SK-N-SH (cell line): Measurements from ENCODE around the gene KRTCAP3. TPM values are rescaled to one million over a fixed set of nuclear protein-coding genes. Genes with fewer than 3 reads are reported as not detected.

Source experiments
- CTCF ChIA-PET: fragments of 300-600, 350-600 bp; formaldehyde crosslinking; extraction: SDS; loops from one replicate; lab custom pipeline; 2021; lab: Yijun Ruan, JAX
- POLR2A ChIA-PET: fragments of 350-600 bp; sonication (Branson Sonifier 250); formaldehyde crosslinking; extraction: SDS; loops from one replicate; lab custom pipeline; 2020; ENCODE audit warnings: antibody characterized with exemption, inconsistent platforms; lab: Yijun Ruan, JAX
- DNase-seq: peaks from one replicate; pipeline ENCODE4 v3.0.0; 2012
- H2AFZ ChIP-seq: fragments of 200-600 bp; sonication (generic); 2 replicates; pipeline ENCODE4 v1.8.1; 2016; ENCODE audit warnings: antibody characterized with exemption, mild to moderate bottlenecking, low read depth
- H3F3A ChIP-seq: fragments of 200-600 bp; sonication (generic); replicated peaks from 2 replicates; pipeline ENCODE3; 2016; ENCODE audit warnings: antibody characterized with exemption, mild to moderate bottlenecking; ENCODE audit not compliant: insufficient read depth
- H3K27ac ChIP-seq, 2 experiments: fragments of 200-500 bp in 1 of 2; fragments of 200-600 bp in 1 of 2; sonication (Bioruptor generic) in 1 of 2; sonication (generic), shearing (Covaris generic) in 1 of 2; 2 replicates each; pipeline versions ENCODE4 v1.5.1 to v1.6.1; 2014 to 2016; ENCODE audit warnings: low read depth in 2 of 2, inconsistent platforms in 1 of 2, low read length in 1 of 2, mild to moderate bottlenecking in 1 of 2, mixed read lengths in 1 of 2
- H3K27me3 ChIP-seq: fragments of 200-600 bp; sonication (generic), shearing (Covaris generic); 2 replicates; pipeline ENCODE4 v1.6.1; 2016; ENCODE audit warnings: mixed run types; ENCODE audit not compliant: insufficient read depth
- H3K36me3 ChIP-seq, 2 experiments: fragments of 200-500 bp in 1 of 2; fragments of 200-600 bp in 1 of 2; sonication (Bioruptor generic) in 1 of 2; sonication (generic) in 1 of 2; replicated peaks in 1 of 2; 2 replicates each; pipeline versions ENCODE3 to v1.5.1; 2014 to 2016; ENCODE audit warnings: low read length in 1 of 2, mild to moderate bottlenecking in 1 of 2; ENCODE audit not compliant: insufficient read depth in 2 of 2, control insufficient read depth in 1 of 2
- H3K4me1 ChIP-seq, 2 experiments: fragments of 200-500 bp in 1 of 2; fragments of 200-600 bp in 1 of 2; sonication (Bioruptor generic) in 1 of 2; sonication (generic), shearing (Covaris generic) in 1 of 2; 2 replicates each; pipeline versions ENCODE4 v1.5.1 to v1.6.1; 2014 to 2016; ENCODE audit warnings: low read depth in 1 of 2, low read length in 1 of 2, mixed run types in 1 of 2; ENCODE audit not compliant: insufficient read depth in 2 of 2, control insufficient read depth in 1 of 2
- H3K4me2 ChIP-seq: fragments of 200-600 bp; sonication (generic), shearing (Covaris generic); 2 replicates; pipeline ENCODE4 v1.6.1; 2017; ENCODE audit warnings: mixed run types
- H3K4me3 ChIP-seq, 2 experiments: fragments of 200-500 bp in 1 of 2; fragments of 200-600 bp in 1 of 2; sonication (Bioruptor generic) in 1 of 2; sonication (generic), shearing (Covaris generic) in 1 of 2; 2 replicates each; pipeline versions ENCODE4 v1.5.1 to v1.8.1; 2014 to 2016; ENCODE audit warnings: low read depth in 2 of 2, inconsistent platforms in 1 of 2, low read length in 1 of 2, mild to moderate bottlenecking in 1 of 2, mixed read lengths in 1 of 2, moderate library complexity in 1 of 2
- H3K79me2 ChIP-seq: fragments of 200-600 bp; sonication (generic); 2 replicates; pipeline ENCODE4 v1.8.1; 2017; ENCODE audit warnings: mild to moderate bottlenecking; ENCODE audit not compliant: insufficient read depth
- H3K9ac ChIP-seq: fragments of 200-600 bp; sonication (generic); 2 replicates; pipeline ENCODE4 v1.6.1; 2017; ENCODE audit warnings: mixed run types
- H3K9me2 ChIP-seq: fragments of 200-600 bp; sonication (generic); 2 replicates; pipeline ENCODE4 v1.6.1; 2017; ENCODE audit warnings: mixed run types
- H3K9me3 ChIP-seq: fragments of 200-600 bp; sonication (generic); 2 replicates; pipeline ENCODE4 v1.6.1; 2017; ENCODE audit warnings: mixed run types, mild to moderate bottlenecking, moderate library complexity
- H4K20me1 ChIP-seq: fragments of 200-600 bp; sonication (generic); 2 replicates; pipeline ENCODE4 v1.6.1; 2017; ENCODE audit warnings: mild to moderate bottlenecking, mixed run types; ENCODE audit not compliant: insufficient read depth
- CHD2 ChIP-seq: fragments of 150-350 bp; IDR thresholded peaks from 2 replicates; pipeline ENCODE4 v1.6.1; 2018; ENCODE audit warnings: low read length; ENCODE audit not compliant: partially characterized antibody
- CTCF ChIP-seq: fragments of 200-600 bp; sonication (generic); IDR thresholded peaks from 2 replicates; pipeline ENCODE4 v1.6.1; 2017; ENCODE audit warnings: antibody characterized with exemption, mild to moderate bottlenecking, moderate library complexity
- ELF1 ChIP-seq: IDR thresholded peaks from 2 replicates; pipeline ENCODE4 v1.4.0; 2012
- EP300 ChIP-seq, 2 experiments: IDR thresholded peaks; 2 replicates each; pipeline versions ENCODE4 v1.4.0 to v1.6.1; 2012; ENCODE audit warnings: borderline replicate concordance in 1 of 2, low read depth in 1 of 2, low read length in 1 of 2
- EZH2phosphoT487 ChIP-seq: fragments of 200-600 bp; sonication (generic); IDR thresholded peaks from 2 replicates; pipeline ENCODE4 v1.6.1; 2017; ENCODE audit warnings: low read depth, mixed run types, mild to moderate bottlenecking, antibody characterized with exemption, moderate library complexity, borderline replicate concordance
- FOSL2 ChIP-seq: IDR thresholded peaks from 2 replicates; pipeline ENCODE4 v1.4.0; 2012; ENCODE audit warnings: low read depth, mild to moderate bottlenecking, moderate library complexity, borderline replicate concordance
- FOXJ3 ChIP-seq: sonication (generic); formaldehyde crosslinking; IDR thresholded peaks from 2 replicates; pipeline ENCODE4 v1.5.1; 2020; ENCODE audit warnings: mild to moderate bottlenecking, missing genetic modification reagents
- IRF3 ChIP-seq: fragments of 150-350 bp; IDR thresholded peaks from 2 replicates; pipeline ENCODE4 v1.6.1; 2016; ENCODE audit warnings: mild to moderate bottlenecking, low read depth, low read length
- NFIC ChIP-seq: IDR thresholded peaks from 2 replicates; pipeline ENCODE4 v1.4.0; 2012; ENCODE audit warnings: borderline replicate concordance
- NRF1 ChIP-seq: IDR thresholded peaks from 2 replicates; pipeline ENCODE4 v1.6.1; 2012; ENCODE audit warnings: low read depth, mild to moderate bottlenecking, low read length
- POLR2AphosphoS5 ChIP-seq: IDR thresholded peaks from 2 replicates; pipeline ENCODE4 v1.6.1; 2012; ENCODE audit warnings: low read depth, low read length
- RCOR1 ChIP-seq: fragments of 150-350 bp; IDR thresholded peaks from 2 replicates; pipeline ENCODE4 v1.6.1; 2017; ENCODE audit warnings: antibody characterized with exemption, low read length
- REST ChIP-seq: IDR thresholded peaks from 2 replicates; pipeline ENCODE4 v1.6.1; 2012; ENCODE audit warnings: mild to moderate bottlenecking, low read depth, low read length, moderate library complexity
- RFX5 ChIP-seq: IDR thresholded peaks from 2 replicates; pipeline ENCODE4 v1.6.1; 2012; ENCODE audit warnings: mild to moderate bottlenecking, improper control_type of control experiment, low read length
- RXRA ChIP-seq: IDR thresholded peaks from 2 replicates; pipeline ENCODE4 v1.4.0; 2012; ENCODE audit warnings: low read depth, mild to moderate bottlenecking, borderline replicate concordance
- TAF1 ChIP-seq: IDR thresholded peaks from 2 replicates; pipeline ENCODE4 v1.6.1; 2012; ENCODE audit warnings: low read depth, mild to moderate bottlenecking, low read length, moderate library complexity, borderline replicate concordance
- TEAD4 ChIP-seq: IDR thresholded peaks from 2 replicates; pipeline ENCODE4 v1.4.0; 2012; ENCODE audit warnings: mild to moderate bottlenecking, borderline replicate concordance; ENCODE audit not compliant: insufficient read depth
- USF1 ChIP-seq: IDR thresholded peaks from 2 replicates; pipeline ENCODE4 v1.4.0; 2012; ENCODE audit warnings: low read depth, borderline replicate concordance
- USF2 ChIP-seq: fragments of 150-350 bp; IDR thresholded peaks from 2 replicates; pipeline ENCODE4 v1.6.1; 2017; ENCODE audit warnings: antibody characterized with exemption, low read length, low read depth, borderline replicate concordance
- YY1 ChIP-seq: IDR thresholded peaks from 2 replicates; pipeline ENCODE4 v1.4.0; 2012; ENCODE audit warnings: low read depth, mild to moderate bottlenecking
- WGBS: methylation state at CpG from one replicate; pipeline ENCODE4 v1.1.6; 2017; ENCODE audit warnings: low lambda C conversion rate; 5-methylcytosine and 5-hydroxymethylcytosine counted together
- polyA plus RNA-seq, 3 experiments: library from polyadenylated mRNA; depleted of rRNA; stranded (reverse); fragments of >200 nt; gene quantifications; 2 replicates each; pipeline ENCODE4 v1.2.3, GENCODE V29; 2012

KRTCAP3 gene
- polyA plus RNA-seq, 1 of the 3 experiments (the other 2 are of a cell fraction) = 4.1 TPM

- peak; percentile 4 to 37; a peak in 2 of 4 replicates for TF ChIP-seq EP300 (IDR thresholded peaks at IDR 0.05; ENCODE audit: borderline replicate concordance in 1 of 2, low read depth in 1 of 2, low read length in 1 of 2)
These were observed 13.8 kb upstream of the KRTCAP3 start, which contains the start of gene NRBP1 (continued) for GRCh38 chr2:27428213-27428977.

- H3K79me2 ChIP-seq = peaks cover 51% of the 10 kb centered on the region
- H3K4me2 ChIP-seq = peak overlapping the region; percentile 84
- peaks cover 46% of the 10 kb centered on the region for H4K20me1 ChIP-seq
- H3K9me3 ChIP-seq = no peaks in the 10 kb centered on the region
- CTCF ChIA-PET = interaction anchor here (0.8 to 7.0 kb wide), 9 partner anchors 11 to 254 kb away, joined by 3 to 94 read pairs (median 7); partner anchors contain the start of gene PPM1G
- H3K36me3 ChIP-seq = peaks cover 10 to 17% of the 10 kb centered on the region in 2 experiments
- peaks cover 17% of the 10 kb centered on the region for H3F3A ChIP-seq
- peak overlapping the region; percentile 77; the same call in 1 of the 2 replicates for H2AFZ ChIP-seq
- peak overlapping the region; percentile 92 to 93 for H3K27ac ChIP-seq
- H3K27me3 ChIP-seq = no peaks in the 10 kb centered on the region
- H3K9ac ChIP-seq = peak overlapping the region; percentile 98
- POLR2A ChIA-PET = interaction anchor here (0.6 to 4.3 kb wide), 18 partner anchors 15 to 235 kb away, joined by 3 to 66 read pairs (median 5); partner anchors contain the start of genes CCDC121, EIF2B4, GPN1 and GTF3C2
- H3K4me1 ChIP-seq = peaks cover 6 to 10% of the 10 kb centered on the region in 2 experiments; a peak in 3 of 4 replicates
- WGBS = 0% methylated on average over 10 of the region's 51 CpGs
- peak overlapping the region; percentile 74 to 92 for H3K4me3 ChIP-seq
- DNase-seq = peak; percentile 98
- no peaks in the 10 kb centered on the region for H3K9me2 ChIP-seq
- TF ChIP-seq CTCF = no peak
- no peak for TF ChIP-seq FOXJ3 (CRISPR knock-in tag)
- TF ChIP-seq IRF3 = no peak
- TF ChIP-seq RFX5 = 0 out of 2 replicates have a peak, but pooled peaks have one; percentile 18
- no peak for TF ChIP-seq NFIC
- TF ChIP-seq EZH2phosphoT487 = no peak
- peak; percentile 86 for TF ChIP-seq NRF1
- TF ChIP-seq CHD2 = peak; percentile 10
- TF ChIP-seq ELF1 = no peak
- no peak for TF ChIP-seq USF1
- no peak for TF ChIP-seq FOSL2
- 0 out of 2 replicates have a peak, but pooled peaks have one; percentile 36 for TF ChIP-seq RCOR1
- no peak for TF ChIP-seq YY1
- no peak for TF ChIP-seq RXRA
- TF ChIP-seq TAF1 = peak; percentile 31; the same call in 1 of the 2 replicates
- TF ChIP-seq TEAD4 = no peak
- peak; percentile 48; the same call in 1 of the 2 replicates for TF ChIP-seq REST
- TF ChIP-seq POLR2AphosphoS5 = no peak
- no peak for TF ChIP-seq USF2
These were observed 13.1 kb upstream of the KRTCAP3 start for GRCh38 chr2:27428978-27429541.
